Psoas muscle (tissue), 8 donors: ENCODE results near the gene HNF1A. TPM values are rescaled to one million over a fixed set of nuclear protein-coding genes. Genes with fewer than 3 reads are reported as not detected.
A peak's percentile ranks its signal among the peaks of the same experiment; 100 is the strongest.
"Not testable (repeated sequence)": the region's sequence is repeated elsewhere in the genome, so short reads cannot be mapped to it uniquely, and the experiment has no call there.

Experiments
- ATAC-seq, 4 donors: fragments of 200-7000 bp; cut with Tn5 transposase; one replicate each; pipeline ENCODE4 v1.9.1; 2020; ENCODE audit warnings: moderate library complexity in 3 of 4, mild to moderate bottlenecking in 2 of 4
- DNase-seq, 2 donors: peaks; one replicate each; pipeline ENCODE4 v3.0.0-alpha.2; 2020
- H3K27ac ChIP-seq: fragments of 200-600 bp; one replicate; pipeline ENCODE4 v1.8.0; 2022
- H3K27me3 ChIP-seq, 3 donors: fragments of 200-600 bp in 1 of 3; one replicate each; pipeline versions ENCODE4 v1.6.1 to v1.8.0; 2013 to 2022; ENCODE audit warnings: low read length in 2 of 3, mild to moderate bottlenecking in 2 of 3, moderate library complexity in 1 of 3; ENCODE audit not compliant: insufficient read depth in 3 of 3
- H3K36me3 ChIP-seq, 2 donors: fragments of 200-600 bp in 1 of 2; one replicate each; pipeline versions ENCODE4 v1.6.1 to v1.8.0; 2013 to 2022; ENCODE audit warnings: low read depth in 1 of 2, mild to moderate bottlenecking in 1 of 2, moderate library complexity in 1 of 2; ENCODE audit not compliant: insufficient read depth in 1 of 2
- H3K4me1 ChIP-seq: fragments of 200-600 bp; one replicate; pipeline ENCODE4 v1.8.0; 2022
- H3K4me3 ChIP-seq: fragments of 200-600 bp; one replicate; pipeline ENCODE4 v1.8.0; 2022; ENCODE audit warnings: mild to moderate bottlenecking
- H3K9me3 ChIP-seq: fragments of 200-600 bp; one replicate; pipeline ENCODE4 v1.8.0; 2022
- CTCF ChIP-seq: fragments of 200-600 bp; IDR thresholded peaks from one replicate; pipeline ENCODE4 v1.8.0; 2022; ENCODE audit warnings: antibody characterized with exemption
- WGBS, 3 donors: extraction: QIAGEN DNeasy Blood & Tissue Kit; methylation state at CpG; one replicate each; pipeline versions ENCODE4 v1.1.6 to v1.1.7; 2013; 5-methylcytosine and 5-hydroxymethylcytosine counted together
- intact Hi-C, 2 donors: fragments of 100-400 bp; cut with DNase I; formaldehyde crosslinking; loops; one replicate each; pipeline versions ENCODE4 v1.11.0 to v1.14.2; 2022
- polyA plus RNA-seq, 3 donors: library from polyadenylated mRNA; stranded (reverse); fragments of 200-250 nt; gene quantifications; one replicate each; pipeline ENCODE4 v1.2.3, GENCODE V29; 2013
- total RNA-seq, 4 donors: library from RNA; stranded (reverse); fragmentation: NEBNext Ultra II Directional in 2 of 4; extraction: Animal tissue kit (Norgen Biotek cat#: 25700) in 2 of 4; gene quantifications; one replicate each; pipeline versions ENCODE4 v1.2.1 to v1.2.4, GENCODE V29; 2021 to 2023
- donor health status: healthy with polysubstance abuse.
- donor health status: DM: no; HTN: no; CAD: no; lungs with moderate emphysema.
- donor health status: Bipolar disorder and iron deficiency.
- donor health status: healthy.
- donor health status: DM: yes; HTN: yes; CAD: no.
- donor health status: DM: no; HTN: no; CAD: no.
- donor health status: DM: no; HTN: no; CAD: no.
- donor health status: DM: yes; HTN: yes; CAD: no.

HNF1A gene
- total and polyA plus RNA-seq, 7 donors, result 0.07 to 0.18 TPM; not detected in 5

DNA sequence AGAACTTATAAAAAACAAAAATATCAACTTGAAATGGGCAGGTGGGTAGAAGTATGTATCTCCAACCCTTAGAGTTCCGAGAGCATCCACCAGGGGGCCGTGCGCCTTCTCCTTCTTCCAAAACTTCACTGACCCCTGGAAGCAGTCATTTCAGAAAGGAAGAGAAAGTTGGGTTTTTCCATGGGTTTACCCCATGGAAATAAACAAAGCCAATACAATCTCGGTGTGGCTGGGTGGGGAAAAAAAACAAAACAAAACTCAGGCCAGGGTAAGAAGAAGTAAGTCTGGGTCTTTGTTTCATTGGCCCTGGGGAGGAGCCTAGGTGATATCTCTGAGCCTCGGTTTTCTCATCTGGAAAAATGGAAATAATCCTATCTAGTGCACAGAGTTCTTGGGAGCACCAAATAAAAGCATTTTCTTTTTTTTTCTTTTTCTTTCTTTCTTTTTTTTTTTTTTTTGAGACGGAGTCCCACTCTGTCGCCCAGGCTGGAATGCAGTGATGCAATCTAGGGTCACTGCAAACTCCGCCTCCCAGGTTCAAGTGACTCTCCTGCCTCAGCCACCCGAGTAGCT, 33.6 kb upstream of the HNF1A start:
- Histone ChIP-seq H3K27me3 (no peaks in the 10 kb centered on the region), H3K9me3 (no peaks in the 10 kb centered on the region), H3K36me3 (no peaks in the 10 kb centered on the region), H3K4me3 (no peak overlapping the region), H3K4me1 (no peaks in the 10 kb centered on the region), H3K27ac (no peak overlapping the region)
- 48 to 52% (median 51%) methylated on average over 9 of the region's 9 CpGs for WGBS, 3 donors
- intact Hi-C loops, result no loop called here
- peak; percentile 43 to 58 for DNase-seq
- TF ChIP-seq CTCF, result peak; percentile 41
- no peak for ATAC-seq

DNA sequence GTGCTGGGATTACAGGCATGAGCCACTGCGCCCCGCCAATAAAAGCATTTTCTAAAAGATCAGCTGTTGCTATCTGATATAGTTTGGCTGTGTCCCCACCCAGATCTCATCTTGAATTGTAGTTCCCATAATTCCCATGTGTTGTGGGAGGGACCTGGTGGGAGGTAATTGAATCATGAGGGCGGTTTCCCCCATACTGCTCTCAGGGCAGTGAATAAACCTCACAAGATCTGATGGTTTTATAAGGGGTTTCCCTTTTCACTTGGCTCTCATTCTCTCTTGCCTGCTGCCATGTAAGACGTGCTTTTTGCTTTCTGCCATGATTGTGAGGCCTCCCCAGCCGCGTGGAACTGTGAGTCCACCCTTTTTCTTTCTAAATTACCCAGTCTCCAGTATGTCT, 32.8 kb upstream of the HNF1A start:
- DNase-seq, result peak in 1 of 2 donors; percentile 0
- H3K4me3 ChIP-seq, H3K4me1 ChIP-seq, H3K27ac ChIP-seq, ATAC-seq, intact Hi-C loops, H3K36me3 ChIP-seq, H3K9me3 ChIP-seq, H3K27me3 ChIP-seq: not testable (repeated sequence)
- WGBS, 3 donors, result 74 to 79% (median 79%) methylated on average over 6 of the region's 6 CpGs

DNA sequence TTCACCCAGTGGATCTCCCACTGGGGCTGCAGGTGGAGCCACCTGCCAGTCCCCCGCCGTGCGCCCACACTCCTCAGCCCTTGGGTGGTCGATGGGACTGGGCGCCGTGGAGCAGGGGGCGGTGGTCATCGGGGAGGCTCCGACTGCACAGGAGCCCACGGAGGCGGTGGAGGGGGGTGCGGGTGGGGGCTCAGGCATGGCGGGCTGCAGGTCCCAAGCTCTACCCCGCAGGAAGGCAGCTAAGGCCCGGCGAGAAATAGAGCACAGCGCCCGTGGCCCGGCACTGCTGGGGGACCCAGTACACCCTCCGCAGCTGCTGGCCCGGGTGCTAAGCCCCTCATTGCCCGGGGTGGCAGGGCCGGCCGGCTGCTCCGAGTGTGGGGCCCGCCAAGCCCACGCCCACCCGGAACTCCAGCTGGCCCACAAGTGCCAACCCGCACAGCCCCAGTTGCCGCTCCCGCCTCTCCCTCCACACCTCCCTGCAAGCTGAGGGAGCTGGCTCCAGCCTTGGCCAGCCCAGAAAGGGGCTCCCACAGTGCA, 28.0 kb upstream of the HNF1A start:
- ATAC-seq, H3K27ac ChIP-seq, H3K4me1 ChIP-seq, intact Hi-C loops, H3K36me3 ChIP-seq, H3K9me3 ChIP-seq, H3K4me3 ChIP-seq, H3K27me3 ChIP-seq: not testable (repeated sequence)
- peak in 1 of 2 donors; percentile 42 for DNase-seq
- WGBS, 3 donors, result 88 to 95% (median 92%) methylated on average over 25 to 31 of the region's 31 CpGs

- Histone ChIP-seq H3K4me1 (no peaks in the 10 kb centered on the region), H3K27me3 (no peaks in the 10 kb centered on the region), H3K27ac (no peak overlapping the region), H3K9me3 (no peaks in the 10 kb centered on the region), H3K36me3 (no peaks in the 10 kb centered on the region), H3K4me3 (no peak overlapping the region)
- no peak for ATAC-seq
- no peak for TF ChIP-seq CTCF
- no peak for DNase-seq
- WGBS, 3 donors, result 86 to 90% (median 90%) methylated on average over 5 of the region's 5 CpGs
- intact Hi-C loops, result no loop called here
These were observed 27.5 kb upstream of the HNF1A start for GRCh38 chr12:120950807-120951206.

- H3K36me3 ChIP-seq, result no peaks in the 10 kb centered on the region
- H3K27ac ChIP-seq, result no peak overlapping the region
- intact Hi-C loops, result no loop called here
- H3K4me3 ChIP-seq, result no peak overlapping the region
- H3K4me1 ChIP-seq, result no peaks in the 10 kb centered on the region
- WGBS, 3 donors, result 61 to 73% (median 69%) methylated on average over 4 of the region's 4 CpGs
- DNase-seq (no peak), ATAC-seq (no peak)
- TF ChIP-seq CTCF, result no peak
- no peaks in the 10 kb centered on the region for H3K27me3 ChIP-seq
- H3K9me3 ChIP-seq, result no peaks in the 10 kb centered on the region
These were observed 23.1 kb upstream of the HNF1A start for GRCh38 chr12:120955232-120955631.
